HepG2 (cell line): ENCODE measurements around the gene CDKL5. TPM values are rescaled to one million over a fixed set of nuclear protein-coding genes. Genes with fewer than 3 reads are reported as not detected.

Source experiments
- ATAC-seq: fragments of 200-7000 bp; cut with Tn5 transposase; 3 replicates; pipeline ENCODE4 v1.9.1; 2020; ENCODE audit warnings: mild to moderate bottlenecking, moderate library complexity
- BruUV-seq: library from RNA; stranded (reverse); fragments of 400-500 nt; replicated peaks from 2 replicates; lab custom pipeline; 2021; lab: Mats Ljungman, UMichigan
- CTCF ChIA-PET: fragments of 300-600 bp; formaldehyde crosslinking; extraction: SDS; loops from one replicate; lab custom pipeline; 2021; ENCODE audit warnings: low total read pairs, inconsistent platforms, low intra/inter-chr PET ratio; lab: Yijun Ruan, JAX
- POLR2A ChIA-PET: fragments of 350-600 bp; sonication (Branson Sonifier 250); formaldehyde crosslinking; loops from one replicate; lab custom pipeline; 2020; ENCODE audit warnings: antibody characterized with exemption, inconsistent platforms; lab: Yijun Ruan, JAX
- DNase-seq: peaks from one replicate; pipeline ENCODE4 v3.0.0-alpha.2; 2015; ENCODE audit warnings: low spot score
- FAIRE-seq: peaks from 3 replicates; lab custom pipeline; 2011; peaks lifted over from hg19 to GRCh38; lab: Jason Lieb, UNC
- H2AFZ ChIP-seq: one replicate; pipeline ENCODE4 v1.6.1; 2011; ENCODE audit warnings: low read length, inconsistent platforms
- H3K27ac ChIP-seq: fragments of 300-600 bp; 3 replicates; pipeline ENCODE4 v1.8.0; 2011; ENCODE audit warnings: mixed run types, mild to moderate bottlenecking, mixed read lengths, low read length, inconsistent platforms; ENCODE audit not compliant: insufficient read depth; ENCODE audit errors: extremely low read length
- H3K27me3 ChIP-seq, 2 experiments: fragments of 200-600 bp in 1 of 2; 2 replicates in 1 of 2; 3 replicates in 1 of 2; pipeline versions ENCODE4 v1.6.0 to v1.8.0; 2011; ENCODE audit warnings: low read length in 2 of 2, mild to moderate bottlenecking in 2 of 2, moderate library complexity in 2 of 2, inconsistent platforms in 1 of 2; ENCODE audit not compliant: insufficient read depth in 2 of 2, control insufficient read depth in 1 of 2
- H3K36me3 ChIP-seq, 2 experiments: fragments of 200-600 bp in 1 of 2; replicated peaks in 1 of 2; 2 replicates in 1 of 2; 3 replicates in 1 of 2; pipeline versions ENCODE4 v1.5.1 to v1.8.0; 2011; ENCODE audit warnings: low read length in 2 of 2, inconsistent platforms in 1 of 2; ENCODE audit not compliant: insufficient read depth in 2 of 2, control insufficient read depth in 1 of 2
- H3K4me1 ChIP-seq: 2 replicates; pipeline ENCODE4 v1.5.1; 2012; ENCODE audit warnings: low read length, inconsistent platforms; ENCODE audit not compliant: insufficient read depth
- H3K4me2 ChIP-seq: 2 replicates; pipeline ENCODE4 v1.6.0; 2011; ENCODE audit warnings: low read depth, low read length, inconsistent platforms
- H3K4me3 ChIP-seq, 3 experiments: fragments of 200-600 bp in 1 of 3; sonication (generic), shearing (Covaris generic) in 1 of 3; replicated peaks in 1 of 3; 2 replicates each; pipeline ENCODE4 v1.5.1; 2011 to 2016; ENCODE audit warnings: low read length in 3 of 3, inconsistent platforms in 2 of 3, low read depth in 2 of 3, mild to moderate bottlenecking in 2 of 3, control low read depth in 1 of 3, mixed read lengths in 1 of 3; ENCODE audit not compliant: insufficient read depth in 1 of 3
- H3K79me2 ChIP-seq: one replicate; pipeline ENCODE4 v1.6.1; 2011; ENCODE audit warnings: low read length, inconsistent platforms; ENCODE audit not compliant: insufficient read depth
- H3K9ac ChIP-seq: 2 replicates; pipeline ENCODE4 v1.6.0; 2011; ENCODE audit warnings: mild to moderate bottlenecking, low read depth, low read length, inconsistent platforms; ENCODE audit not compliant: insufficient read depth
- H3K9me3 ChIP-seq: 2 replicates; pipeline ENCODE4 v1.5.1; 2012; ENCODE audit warnings: mild to moderate bottlenecking, low read length
- H4K20me1 ChIP-seq: 2 replicates; pipeline ENCODE4 v1.6.0; 2011; ENCODE audit warnings: inconsistent platforms, mild to moderate bottlenecking, low read length, moderate library complexity; ENCODE audit not compliant: insufficient read depth
- IKZF1 ChIP-seq: fragments of 450-650 bp; IDR thresholded peaks from 2 replicates; pipeline ENCODE4 v1.7.1; 2016
- KLF6 ChIP-seq: IDR thresholded peaks from 2 replicates; pipeline ENCODE4 v1.8.0; 2016; ENCODE audit warnings: missing biosample characterization, missing genetic modification reagents
- ONECUT2 ChIP-seq: sonication (generic); formaldehyde crosslinking; IDR thresholded peaks from 2 replicates; pipeline ENCODE4 v1.4.0; 2020; ENCODE audit warnings: missing genetic modification reagents
- POLR2G ChIP-seq: fragments of 200-400 bp; formaldehyde crosslinking; IDR thresholded peaks from 2 replicates; pipeline ENCODE4 v1.6.1; 2018; ENCODE audit warnings: mild to moderate bottlenecking, low read depth, low read length, moderate library complexity
- RCOR2 ChIP-seq: IDR thresholded peaks from 2 replicates; pipeline ENCODE4 v1.6.1; 2016; ENCODE audit warnings: missing biosample characterization, missing genetic modification reagents
- SNAI1 ChIP-seq: sonication (generic); formaldehyde crosslinking; IDR thresholded peaks from 2 replicates; pipeline ENCODE4 v1.5.0; 2020; ENCODE audit warnings: mild to moderate bottlenecking, missing genetic modification reagents, borderline replicate concordance
- SP5 ChIP-seq: IDR thresholded peaks from 2 replicates; pipeline ENCODE4 v1.6.1; 2016; ENCODE audit warnings: low read depth, borderline replicate concordance
- TAF1 ChIP-seq: sonication (generic); formaldehyde crosslinking; IDR thresholded peaks from 2 replicates; pipeline ENCODE4 v1.4.0; 2020; ENCODE audit warnings: missing genetic modification reagents
- ZBTB7B ChIP-seq: sonication (generic); formaldehyde crosslinking; IDR thresholded peaks from 2 replicates; pipeline ENCODE4 v1.4.0; 2020; ENCODE audit warnings: missing genetic modification reagents
- WGBS: methylation state at CpG from one replicate; pipeline ENCODE4 v1.1.6; 2017; ENCODE audit warnings: low lambda C conversion rate; 5-methylcytosine and 5-hydroxymethylcytosine counted together
- in situ Hi-C: cut with HindIII; loops from 2 replicates; pipeline ENCODE4 v1.10.0; 2017; ENCODE audit warnings: low pct_unique_long_range_greater_than_20kb; ENCODE audit not compliant: extremely low pct_ligation_motif_present
- intact Hi-C: fragments of 100-400 bp; cut with micrococcal nuclease; formaldehyde crosslinking; loops from one replicate; pipeline ENCODE4 v1.10.0; 2022; ENCODE audit not compliant: unreplicated experiment
- polyA plus RNA-seq, 8 experiments: library from polyadenylated mRNA; depleted of rRNA in 3 of 8; stranded (reverse) in 7 of 8; unstranded in 1 of 8; fragments of >200 nt; fragmentation: Illumina TruSeq in 4 of 8; extraction: Trizol in 4 of 8; gene quantifications; 2 replicates each; pipeline versions ENCODE4 v1.2.1 to v1.2.3, GENCODE V29; 2011 to 2016; ENCODE audit warnings: low read depth in 4 of 8, missing spikeins in 1 of 8, mixed read lengths in 1 of 8; ENCODE audit not compliant: insufficient read depth in 1 of 8
- total RNA-seq, 5 experiments: library from RNA; depleted of rRNA; stranded (reverse); fragments of >200 nt; fragmentation: Illumina TruSeq; extraction: Trizol; gene quantifications; 2 replicates each; pipeline ENCODE4 v1.2.3, GENCODE V29; 2016; ENCODE audit warnings: low read depth in 1 of 5
- TF ChIP-seq, protein P1 (sequence below): sonication (generic); formaldehyde crosslinking; IDR thresholded peaks from 2 replicates; pipeline ENCODE4 v1.5.0; 2020; ENCODE audit warnings: mild to moderate bottlenecking, missing genetic modification reagents, moderate library complexity
- TF ChIP-seq, protein P2 (sequence below): IDR thresholded peaks from 2 replicates; pipeline ENCODE4 v1.6.1; 2018; ENCODE audit warnings: missing genetic modification reagents, mild to moderate bottlenecking, missing compliant biosample characterization
- TF ChIP-seq, protein P3 (sequence below): IDR thresholded peaks from 2 replicates; pipeline ENCODE4 v1.4.0; 2020; ENCODE audit warnings: mild to moderate bottlenecking, missing genetic modification reagents

Gene CDKL5
- total and polyA plus RNA-seq, 2 of the 13 experiments (the other 11 are each of a cell fraction or from before 2014, with no cell fraction given) = 2.8 to 7.0 TPM

DNA sequence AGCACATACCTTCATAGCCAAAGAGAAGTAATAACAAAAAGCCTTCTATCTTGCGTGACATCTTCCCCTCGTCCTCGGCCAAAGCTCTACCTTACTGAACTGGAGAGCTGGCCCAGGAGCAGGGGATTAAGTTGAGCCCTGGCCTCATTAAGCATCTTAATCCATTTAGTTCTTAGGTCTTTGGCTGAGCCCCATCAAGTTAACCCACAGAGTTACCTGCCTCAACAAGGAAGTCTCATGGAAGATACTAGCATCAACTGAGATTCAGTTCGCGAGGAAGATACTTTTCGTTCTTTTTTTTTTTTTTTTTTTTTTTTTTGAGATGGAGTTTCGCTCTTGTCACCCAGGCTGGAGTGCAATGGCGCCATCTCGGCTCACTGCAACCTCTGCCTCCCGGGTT is 246.6 kb downstream of the CDKL5 start, which contains the start of gene RS1:
Gene RS1 (minus strand): TSS at position 101 of the 400 bp plus-strand sequence. CDS start 40 bp downstream, at position 61.
- BruUV-seq = no TSS peak
- WGBS = 20% methylated on average over 10 of the region's 10 CpGs
- Histone ChIP-seq H4K20me1 (no peaks in the 10 kb centered on the region), H3K4me2 (peak within 1 kb of the TSS; percentile 68), H3K36me3 (no peaks in the 10 kb centered on the region), H3K27ac (no peak within 1 kb of the TSS)
- CTCF ChIA-PET = no interaction called here
- POLR2A ChIA-PET = interaction anchor here (0.9 kb wide), 1 partner anchor 41 kb away, joined by 3 read pairs; no protein-coding TSS in a partner anchor
- no peak for ATAC-seq
- in situ Hi-C loops = loop anchor here (10.0 kb wide), 1 partner anchor 247 kb away; the partner anchor contains the start of gene CDKL5
- TF ChIP-seq SNAI1 (no peak), POLR2G (no peak)
- TF ChIP-seq, protein P1, sequence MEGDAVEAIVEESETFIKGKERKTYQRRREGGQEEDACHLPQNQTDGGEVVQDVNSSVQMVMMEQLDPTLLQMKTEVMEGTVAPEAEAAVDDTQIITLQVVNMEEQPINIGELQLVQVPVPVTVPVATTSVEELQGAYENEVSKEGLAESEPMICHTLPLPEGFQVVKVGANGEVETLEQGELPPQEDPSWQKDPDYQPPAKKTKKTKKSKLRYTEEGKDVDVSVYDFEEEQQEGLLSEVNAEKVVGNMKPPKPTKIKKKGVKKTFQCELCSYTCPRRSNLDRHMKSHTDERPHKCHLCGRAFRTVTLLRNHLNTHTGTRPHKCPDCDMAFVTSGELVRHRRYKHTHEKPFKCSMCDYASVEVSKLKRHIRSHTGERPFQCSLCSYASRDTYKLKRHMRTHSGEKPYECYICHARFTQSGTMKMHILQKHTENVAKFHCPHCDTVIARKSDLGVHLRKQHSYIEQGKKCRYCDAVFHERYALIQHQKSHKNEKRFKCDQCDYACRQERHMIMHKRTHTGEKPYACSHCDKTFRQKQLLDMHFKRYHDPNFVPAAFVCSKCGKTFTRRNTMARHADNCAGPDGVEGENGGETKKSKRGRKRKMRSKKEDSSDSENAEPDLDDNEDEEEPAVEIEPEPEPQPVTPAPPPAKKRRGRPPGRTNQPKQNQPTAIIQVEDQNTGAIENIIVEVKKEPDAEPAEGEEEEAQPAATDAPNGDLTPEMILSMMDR (CRISPR knock-in tag) = peak; percentile 40
- TF ChIP-seq, all 625 proteins: peak for 1
- FAIRE-seq = no peak
- H3K4me3 ChIP-seq = peak within 1 kb of the TSS; percentile 33 to 47 (median 40); a peak in 5 of 6 replicates
- peak within 1 kb of the TSS; percentile 83 for H2AFZ ChIP-seq
- no peak for DNase-seq
- H3K79me2 ChIP-seq = no peaks in the 10 kb centered on the region
- H3K4me1 ChIP-seq = peaks cover 5% of the 10 kb centered on the region; the same call in 1 of the 2 replicates
- no peaks in the 10 kb centered on the region for H3K9me3 ChIP-seq
- H3K27me3 ChIP-seq = no peaks in the 10 kb centered on the region
- intact Hi-C loops = loop anchor here (5.0 to 10.0 kb wide), 2 partner anchors 40 to 277 kb away; no protein-coding TSS in a partner anchor
- 0 out of 2 replicates have a peak within 1 kb of the TSS, but pooled peaks have one; percentile 22 for H3K9ac ChIP-seq

DNA sequence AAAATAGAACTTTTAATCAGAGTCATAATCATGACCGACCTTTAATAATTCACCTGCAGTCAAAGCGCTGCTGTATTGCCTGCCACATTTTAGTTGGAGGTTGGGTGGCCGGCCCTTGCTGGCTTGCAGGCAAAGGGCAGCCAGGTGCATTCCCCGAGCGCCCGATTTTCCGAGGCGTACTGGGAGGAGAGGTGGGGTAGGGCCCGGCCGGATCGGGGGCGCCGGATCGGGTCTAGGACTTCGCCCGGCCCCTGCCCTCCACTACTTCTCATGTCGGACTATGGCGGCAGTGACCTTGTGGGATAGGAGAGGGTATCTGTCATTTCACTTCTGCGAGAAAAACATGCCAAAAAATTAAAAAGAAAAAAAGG is 249.0 kb downstream of the CDKL5 start:
- TF ChIP-seq, protein P2, sequence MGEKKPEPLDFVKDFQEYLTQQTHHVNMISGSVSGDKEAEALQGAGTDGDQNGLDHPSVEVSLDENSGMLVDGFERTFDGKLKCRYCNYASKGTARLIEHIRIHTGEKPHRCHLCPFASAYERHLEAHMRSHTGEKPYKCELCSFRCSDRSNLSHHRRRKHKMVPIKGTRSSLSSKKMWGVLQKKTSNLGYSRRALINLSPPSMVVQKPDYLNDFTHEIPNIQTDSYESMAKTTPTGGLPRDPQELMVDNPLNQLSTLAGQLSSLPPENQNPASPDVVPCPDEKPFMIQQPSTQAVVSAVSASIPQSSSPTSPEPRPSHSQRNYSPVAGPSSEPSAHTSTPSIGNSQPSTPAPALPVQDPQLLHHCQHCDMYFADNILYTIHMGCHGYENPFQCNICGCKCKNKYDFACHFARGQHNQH (CRISPR knock-in tag) = no peak
- TF ChIP-seq IKZF1 (no peak), ZBTB7B (CRISPR knock-in tag) (0 out of 2 replicates have a peak, but pooled peaks have one; percentile 27), ONECUT2 (no peak), SP5 (CRISPR knock-in tag) (no peak), RCOR2 (no peak), KLF6 (no peak), TAF1 (no peak)
- TF ChIP-seq, protein P3, sequence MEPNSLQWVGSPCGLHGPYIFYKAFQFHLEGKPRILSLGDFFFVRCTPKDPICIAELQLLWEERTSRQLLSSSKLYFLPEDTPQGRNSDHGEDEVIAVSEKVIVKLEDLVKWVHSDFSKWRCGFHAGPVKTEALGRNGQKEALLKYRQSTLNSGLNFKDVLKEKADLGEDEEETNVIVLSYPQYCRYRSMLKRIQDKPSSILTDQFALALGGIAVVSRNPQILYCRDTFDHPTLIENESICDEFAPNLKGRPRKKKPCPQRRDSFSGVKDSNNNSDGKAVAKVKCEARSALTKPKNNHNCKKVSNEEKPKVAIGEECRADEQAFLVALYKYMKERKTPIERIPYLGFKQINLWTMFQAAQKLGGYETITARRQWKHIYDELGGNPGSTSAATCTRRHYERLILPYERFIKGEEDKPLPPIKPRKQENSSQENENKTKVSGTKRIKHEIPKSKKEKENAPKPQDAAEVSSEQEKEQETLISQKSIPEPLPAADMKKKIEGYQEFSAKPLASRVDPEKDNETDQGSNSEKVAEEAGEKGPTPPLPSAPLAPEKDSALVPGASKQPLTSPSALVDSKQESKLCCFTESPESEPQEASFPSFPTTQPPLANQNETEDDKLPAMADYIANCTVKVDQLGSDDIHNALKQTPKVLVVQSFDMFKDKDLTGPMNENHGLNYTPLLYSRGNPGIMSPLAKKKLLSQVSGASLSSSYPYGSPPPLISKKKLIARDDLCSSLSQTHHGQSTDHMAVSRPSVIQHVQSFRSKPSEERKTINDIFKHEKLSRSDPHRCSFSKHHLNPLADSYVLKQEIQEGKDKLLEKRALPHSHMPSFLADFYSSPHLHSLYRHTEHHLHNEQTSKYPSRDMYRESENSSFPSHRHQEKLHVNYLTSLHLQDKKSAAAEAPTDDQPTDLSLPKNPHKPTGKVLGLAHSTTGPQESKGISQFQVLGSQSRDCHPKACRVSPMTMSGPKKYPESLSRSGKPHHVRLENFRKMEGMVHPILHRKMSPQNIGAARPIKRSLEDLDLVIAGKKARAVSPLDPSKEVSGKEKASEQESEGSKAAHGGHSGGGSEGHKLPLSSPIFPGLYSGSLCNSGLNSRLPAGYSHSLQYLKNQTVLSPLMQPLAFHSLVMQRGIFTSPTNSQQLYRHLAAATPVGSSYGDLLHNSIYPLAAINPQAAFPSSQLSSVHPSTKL = no peak
- peak; percentile 32 for FAIRE-seq
- Histone ChIP-seq H4K20me1 (no peaks in the 10 kb centered on the region), H3K4me1 (peaks cover 13% of the 10 kb centered on the region), H3K27me3 (no peaks in the 10 kb centered on the region), H3K27ac (peak overlapping the region; percentile 44), H3K9ac (peak overlapping the region; percentile 66; the same call in 1 of the 2 replicates), H3K4me3 (peak overlapping the region; percentile 71 to 75 (median 73)), H3K36me3 (no peaks in the 10 kb centered on the region), H3K4me2 (peak overlapping the region; percentile 58), H2AFZ (peak overlapping the region; percentile 27), H3K79me2 (no peaks in the 10 kb centered on the region), H3K9me3 (no peaks in the 10 kb centered on the region)
- CTCF ChIA-PET = no interaction called here
- BruUV-seq = no TSS peak
- no peak for DNase-seq
- peak; percentile 16; the same call in 1 of the 3 replicates for ATAC-seq
- under 1% methylated on average over 19 of the region's 19 CpGs for WGBS
- in situ Hi-C loops = loop anchor here (10.0 kb wide), 1 partner anchor 250 kb away; the partner anchor contains the start of gene CDKL5
- POLR2A ChIA-PET = no interaction called here
- intact Hi-C loops = loop anchor here (5.0 to 10.0 kb wide), 2 partner anchors 42 to 280 kb away; no protein-coding TSS in a partner anchor
